DMS 273 (cell line): ENCODE measurements around the gene CIC.

Experiments used
- DNase-seq: peaks from one replicate; lab custom pipeline; 2025; ENCODE audit not compliant: unreplicated experiment; lab: John Stamatoyannopoulos, UW

CIC gene

DNA sequence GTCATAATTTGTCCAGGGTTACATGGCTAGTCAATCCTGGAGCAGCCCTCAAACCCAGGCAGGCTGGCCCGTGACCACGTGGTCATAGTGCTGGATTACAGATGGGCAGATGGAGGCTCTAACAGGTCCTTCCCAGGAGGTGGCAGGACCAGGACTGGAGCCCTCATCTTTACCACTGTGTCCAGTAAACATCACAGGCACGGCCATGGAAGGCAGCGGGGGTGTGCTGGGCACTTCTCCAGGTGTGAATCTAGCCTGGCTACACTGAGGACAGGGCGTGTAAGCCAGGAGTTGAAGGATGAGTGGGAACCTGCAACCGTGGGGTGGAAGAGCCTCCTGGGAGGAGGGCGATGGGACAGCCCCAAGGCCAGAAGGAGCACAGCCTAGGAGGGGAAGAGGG is 6.1 kb downstream of the CIC start:
- peak; percentile 57 for DNase-seq

DNA sequence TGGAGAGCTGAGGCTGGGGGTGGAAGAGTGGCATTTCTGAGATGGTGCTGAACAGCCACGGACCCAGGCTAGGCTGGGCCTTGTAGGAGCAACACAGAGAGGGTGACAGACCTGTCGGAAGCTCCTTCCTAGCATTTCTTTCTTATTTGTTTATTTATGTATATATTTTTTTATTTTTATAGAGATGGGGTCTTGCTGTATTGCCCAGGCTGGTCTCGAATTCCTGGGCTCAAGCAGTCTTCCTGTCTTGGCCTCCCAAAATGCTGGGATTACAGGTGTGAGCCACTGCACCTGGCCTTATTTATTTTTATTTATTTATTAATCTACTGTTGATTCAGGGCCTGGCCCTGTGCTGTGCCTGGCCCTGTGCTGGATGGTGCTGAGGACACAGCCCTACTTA is 6.5 kb downstream of the CIC start:
- DNase-seq, result no peak

DNA sequence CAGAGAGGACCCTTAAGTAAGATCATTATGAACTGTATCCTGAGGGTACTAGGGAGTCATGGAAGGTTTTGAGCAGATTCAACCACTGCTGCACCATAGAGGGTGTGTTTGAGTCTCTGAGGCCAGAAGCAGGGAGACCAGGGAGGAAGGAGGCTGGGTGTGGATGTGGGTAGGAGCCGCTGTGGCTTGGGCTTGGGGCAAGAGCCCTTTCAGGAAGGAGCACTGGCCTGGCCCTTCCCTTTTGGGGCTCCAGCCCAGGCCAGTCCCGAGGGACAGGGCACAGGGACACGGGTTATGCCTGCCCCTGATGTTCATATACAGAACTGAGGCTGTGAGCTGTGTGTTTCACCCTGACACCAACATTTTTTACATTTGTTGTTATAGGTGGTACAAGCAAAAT is 7.2 kb downstream of the CIC start:
- DNase-seq, result no peak

DNA sequence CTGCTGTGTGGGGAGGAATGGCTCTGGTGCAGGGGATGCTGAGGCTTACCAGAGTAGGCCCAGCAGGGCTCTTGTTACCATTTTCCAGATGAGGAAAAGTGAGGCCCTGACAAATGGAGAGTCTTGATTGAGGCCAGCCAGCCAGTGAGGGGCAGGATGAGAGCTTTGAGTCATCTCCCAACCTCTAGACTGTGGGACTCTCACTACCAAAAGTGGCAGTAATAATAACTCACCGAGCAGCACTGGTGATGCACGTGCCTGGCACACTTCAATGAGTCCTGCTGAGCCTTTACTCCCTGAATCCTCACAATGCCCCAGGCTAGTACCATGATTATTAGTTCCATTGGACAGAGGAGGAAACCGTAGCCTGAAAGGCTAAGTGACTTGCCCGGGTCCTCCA is 7.8 kb downstream of the CIC start:
- no peak for DNase-seq

DNA sequence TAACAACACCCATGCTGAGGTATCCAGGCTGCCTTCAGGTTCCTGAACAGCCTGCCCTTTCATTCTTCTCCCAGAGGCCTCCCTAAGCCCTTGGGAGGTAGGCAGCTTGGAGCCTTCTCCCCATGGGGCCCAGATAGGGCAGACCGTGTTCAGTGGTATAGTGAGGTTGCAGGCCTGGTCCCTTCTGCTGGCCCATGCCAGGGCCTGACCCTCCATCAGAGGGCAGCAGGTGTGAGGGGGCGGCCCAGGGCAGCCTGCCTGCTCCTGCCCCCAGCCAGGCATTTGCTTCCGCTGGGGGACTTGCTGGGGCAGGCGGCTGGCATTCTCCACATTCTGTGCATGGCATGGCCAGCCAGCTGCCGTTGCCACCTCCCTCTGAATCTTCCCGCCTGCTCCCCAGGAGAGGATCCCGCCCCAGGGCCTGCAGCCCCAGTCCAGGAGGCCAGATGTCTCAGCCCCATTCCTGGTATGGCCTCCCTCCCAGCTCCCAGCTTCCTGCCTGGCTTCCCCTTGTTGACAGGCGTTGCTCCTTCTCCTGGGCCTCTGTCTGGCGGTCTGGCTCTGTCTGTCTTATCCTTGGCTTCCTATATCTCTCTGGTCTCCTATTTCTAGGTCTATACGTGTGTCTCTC is 8.9 kb downstream of the CIC start:
- DNase-seq, result peak; percentile 97

DNA sequence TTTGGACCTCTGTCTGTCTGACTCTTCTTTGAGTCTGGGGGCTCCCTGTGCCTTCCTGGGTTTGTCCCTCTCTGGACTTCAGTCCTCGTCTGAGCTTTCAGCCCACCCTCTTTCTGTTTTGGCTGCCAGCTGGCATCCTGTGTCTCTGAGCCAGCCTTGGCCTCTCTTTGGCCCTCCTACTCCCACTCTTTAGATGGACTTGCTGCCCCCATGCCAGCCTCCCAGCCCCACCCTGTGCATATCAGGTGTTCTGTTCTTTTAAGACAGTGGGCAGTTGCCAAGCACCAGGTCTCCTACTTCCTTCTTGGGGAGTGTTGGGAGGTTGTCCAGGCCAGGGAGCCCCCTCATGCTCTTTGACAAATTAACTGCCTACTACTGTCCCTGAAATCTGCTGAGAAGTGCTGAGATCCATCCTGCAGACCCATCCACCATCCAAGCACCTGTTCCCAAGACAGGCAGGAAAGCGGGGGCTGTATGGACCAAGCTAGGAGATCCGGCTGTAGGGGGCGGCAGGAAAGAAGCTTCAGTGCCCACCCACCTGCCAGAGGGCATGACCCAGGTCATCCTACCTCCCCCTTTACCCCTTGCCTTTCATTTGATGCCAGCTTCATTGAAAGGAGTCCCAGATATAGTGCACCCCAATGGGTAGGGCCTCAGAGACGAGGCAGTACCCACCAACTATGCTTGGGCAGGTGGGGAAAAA is 9.6 kb downstream of the CIC start:
- DNase-seq, result peak; percentile 80

DNA sequence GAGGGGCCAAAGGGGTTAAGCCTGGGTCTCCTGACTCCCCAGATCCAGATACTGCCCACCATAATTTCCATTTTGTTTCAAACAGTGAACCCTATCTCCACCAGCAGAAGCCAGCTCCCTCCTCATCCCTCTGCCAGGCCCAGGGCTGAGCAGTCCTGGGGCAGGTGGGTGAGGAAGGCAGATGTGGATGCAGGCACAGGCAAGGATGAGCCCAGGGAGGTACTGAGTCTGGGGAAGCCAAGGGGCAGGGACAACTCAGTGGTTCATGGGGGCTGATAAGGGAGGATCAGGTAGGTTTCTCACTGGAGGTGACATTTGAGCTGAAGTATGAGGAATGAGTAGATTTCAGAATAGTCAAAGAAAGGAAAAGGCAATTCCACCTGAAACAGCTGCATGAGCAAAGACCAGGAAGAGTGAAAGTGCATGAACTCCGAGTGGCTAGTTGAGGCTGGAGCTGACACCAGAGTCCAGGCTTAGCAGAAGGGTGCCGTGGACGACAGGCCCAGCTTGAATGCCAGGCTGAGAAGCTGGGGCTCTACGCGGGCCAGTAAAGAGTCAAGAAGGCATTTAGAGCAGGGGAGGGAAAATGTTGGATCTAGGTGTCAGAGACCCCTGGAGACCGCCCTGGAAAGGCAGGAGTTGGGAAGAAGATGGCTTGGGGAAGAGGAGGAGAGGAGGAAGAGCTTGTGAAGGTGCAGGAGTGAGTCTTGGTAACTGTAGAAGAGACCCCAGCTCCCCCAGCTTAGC is 10.3 kb downstream of the CIC start:
- no peak for DNase-seq

DNA sequence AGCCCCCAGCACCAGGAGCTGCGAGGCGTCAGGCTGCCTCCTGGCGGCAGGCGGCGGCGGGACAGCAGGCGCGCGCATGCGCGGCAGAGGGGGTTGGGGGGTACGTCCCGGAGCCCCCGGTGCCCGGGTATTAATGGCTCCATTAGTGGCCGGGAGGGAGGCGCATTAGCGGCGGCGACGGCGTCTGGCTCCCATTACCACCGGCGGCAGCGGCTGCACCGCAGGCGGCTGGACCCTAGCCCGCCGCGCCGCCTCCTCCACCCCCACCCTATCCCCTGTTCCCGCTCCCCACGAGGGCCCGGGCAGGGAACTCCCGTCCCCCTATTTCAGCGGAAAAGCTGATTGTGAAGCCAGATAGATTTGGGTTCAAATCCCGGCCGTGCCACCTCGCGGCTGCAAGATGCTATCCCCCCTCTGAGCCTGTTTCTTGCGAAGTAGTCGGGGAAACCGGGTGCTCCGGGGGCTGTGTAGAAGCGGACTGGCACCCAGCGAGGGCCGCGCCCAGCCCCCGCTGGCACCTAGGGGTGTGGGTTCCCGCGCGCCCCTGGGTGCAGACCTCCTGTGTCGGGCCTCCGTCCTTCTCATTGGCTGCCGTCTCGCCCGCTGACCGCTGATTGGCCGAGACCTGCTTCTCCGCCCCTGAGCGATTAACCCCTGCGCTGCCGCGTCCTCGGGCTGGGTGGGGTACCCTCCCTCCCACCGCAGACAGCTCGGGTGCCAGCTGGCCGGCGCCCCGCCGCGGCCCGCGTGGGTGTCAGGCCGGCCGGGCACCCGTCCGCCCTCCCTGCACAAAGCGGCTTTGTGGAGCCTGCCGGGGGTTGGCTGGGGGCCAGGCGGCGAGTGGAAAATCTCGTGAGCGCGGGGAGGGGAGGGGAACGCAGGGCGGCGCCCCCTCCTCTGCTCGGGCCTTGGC is 11.1 kb downstream of the CIC start:
- DNase-seq, result peak; percentile 97

DNA sequence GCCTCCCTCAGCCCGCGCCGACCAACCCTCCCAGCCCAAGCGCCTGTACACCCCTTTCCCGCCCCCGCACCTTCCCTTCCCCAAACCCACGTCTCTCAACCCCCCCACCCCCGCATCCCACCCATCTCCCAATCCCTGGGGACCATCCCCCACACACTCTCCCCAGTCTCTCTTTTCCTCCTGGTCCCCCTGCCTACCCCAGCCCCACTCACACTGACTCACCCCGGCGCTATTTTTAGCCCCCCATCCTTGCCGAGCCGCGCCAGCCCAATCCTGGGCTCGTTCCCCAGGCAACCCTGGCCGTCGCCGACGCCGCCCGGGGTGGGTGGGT is 11.7 kb downstream of the CIC start:
- DNase-seq, result peak; percentile 83

DNA sequence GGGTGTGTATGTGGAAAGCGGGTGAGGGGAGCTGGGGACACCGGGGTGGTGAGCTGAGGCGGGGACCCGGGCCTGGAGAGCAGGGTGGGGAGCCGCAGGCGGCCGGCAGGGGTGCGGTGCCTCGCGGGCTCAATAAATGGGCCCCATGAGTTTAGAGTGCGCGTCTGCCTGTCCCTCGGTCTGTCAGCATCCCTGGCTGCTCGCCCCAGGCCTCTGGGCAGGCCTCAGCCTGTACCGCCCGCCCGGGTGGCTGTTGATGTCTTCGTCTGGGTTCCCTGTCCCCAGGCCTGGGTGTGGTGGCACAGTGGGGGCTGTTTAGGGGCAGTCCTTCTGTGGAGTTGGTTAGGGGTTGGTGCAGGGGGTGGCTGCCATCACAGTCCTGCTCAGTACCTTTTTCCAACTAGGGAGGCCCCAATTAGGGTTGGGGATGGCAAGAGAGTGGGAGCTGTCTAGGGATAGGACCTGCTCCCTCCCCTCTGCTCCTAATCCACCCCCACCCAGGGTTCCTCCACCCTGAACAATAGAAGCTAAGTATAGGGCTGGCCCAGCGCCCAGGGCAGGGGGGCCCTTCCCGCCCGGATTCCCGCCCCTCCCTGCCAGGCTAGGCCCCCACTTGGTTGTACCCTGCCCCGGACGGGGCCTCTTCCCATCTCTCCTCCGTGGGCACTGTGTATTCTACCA is 12.2 kb downstream of the CIC start:
- peak; percentile 83 for DNase-seq

DNA sequence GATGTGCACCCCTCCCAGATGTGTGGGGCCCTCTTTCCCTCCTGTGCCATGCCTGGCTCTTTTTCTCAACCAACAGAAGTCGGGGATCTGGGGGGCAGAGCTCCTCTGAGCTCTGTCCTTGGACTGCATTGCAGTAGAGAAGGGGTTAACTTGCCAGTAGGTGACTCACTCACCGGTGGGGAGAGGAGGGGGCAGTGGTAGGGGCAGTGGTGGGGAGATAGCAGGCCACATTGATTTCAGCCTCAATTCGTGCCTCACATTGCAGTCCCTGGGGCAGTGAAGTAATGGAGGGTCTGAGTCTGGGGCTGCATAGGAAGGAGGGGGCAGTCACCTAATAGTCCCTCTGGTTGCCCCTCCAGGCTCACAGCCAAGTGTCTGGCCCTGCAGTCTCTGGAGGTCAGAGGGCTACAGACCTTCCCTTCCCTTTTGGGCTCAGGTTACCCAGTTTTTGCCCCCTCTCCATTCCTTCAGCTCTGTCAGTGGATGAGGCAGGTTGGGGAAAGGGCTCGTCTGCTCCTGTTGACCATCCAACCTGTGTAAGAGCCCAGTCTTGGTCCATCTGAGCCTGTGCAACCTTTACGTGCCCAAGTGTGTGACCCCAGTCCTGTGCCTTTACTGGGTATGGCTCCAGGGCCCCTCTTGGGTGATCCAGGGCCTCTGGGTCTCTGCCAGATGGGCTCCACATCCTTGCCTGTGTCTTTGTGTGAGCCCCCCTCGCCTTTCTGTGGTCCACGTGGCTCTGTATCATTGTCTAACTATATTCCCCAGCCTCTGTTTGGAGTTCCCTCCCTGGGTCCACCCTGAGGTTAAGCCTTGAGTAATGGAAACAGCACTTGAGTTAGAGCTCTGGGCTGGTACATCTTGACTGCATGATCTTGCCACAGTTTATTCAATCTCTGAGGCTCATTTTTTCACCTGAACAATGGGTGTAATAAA is 13.0 kb downstream of the CIC start:
- peak; percentile 76 for DNase-seq

DNA sequence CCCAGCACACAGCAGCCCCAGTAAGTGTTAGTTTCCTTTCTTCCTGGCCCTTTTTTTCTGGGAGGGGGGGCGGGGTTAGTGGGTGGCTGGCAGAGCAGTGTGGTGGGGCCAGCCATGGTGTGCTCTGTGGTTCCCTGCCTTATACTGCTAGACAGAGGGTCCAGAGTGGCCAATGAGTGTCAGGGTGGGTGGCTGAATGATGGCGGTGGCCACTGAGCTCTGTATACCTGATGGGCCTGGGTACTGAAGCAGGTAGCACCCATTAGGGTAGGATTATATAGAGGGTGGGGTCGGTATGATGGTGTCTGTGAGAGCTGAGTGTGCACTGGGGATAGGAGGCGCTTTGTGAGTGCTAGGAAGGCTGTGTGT is 13.8 kb downstream of the CIC start:
- DNase-seq, result no peak

DNA sequence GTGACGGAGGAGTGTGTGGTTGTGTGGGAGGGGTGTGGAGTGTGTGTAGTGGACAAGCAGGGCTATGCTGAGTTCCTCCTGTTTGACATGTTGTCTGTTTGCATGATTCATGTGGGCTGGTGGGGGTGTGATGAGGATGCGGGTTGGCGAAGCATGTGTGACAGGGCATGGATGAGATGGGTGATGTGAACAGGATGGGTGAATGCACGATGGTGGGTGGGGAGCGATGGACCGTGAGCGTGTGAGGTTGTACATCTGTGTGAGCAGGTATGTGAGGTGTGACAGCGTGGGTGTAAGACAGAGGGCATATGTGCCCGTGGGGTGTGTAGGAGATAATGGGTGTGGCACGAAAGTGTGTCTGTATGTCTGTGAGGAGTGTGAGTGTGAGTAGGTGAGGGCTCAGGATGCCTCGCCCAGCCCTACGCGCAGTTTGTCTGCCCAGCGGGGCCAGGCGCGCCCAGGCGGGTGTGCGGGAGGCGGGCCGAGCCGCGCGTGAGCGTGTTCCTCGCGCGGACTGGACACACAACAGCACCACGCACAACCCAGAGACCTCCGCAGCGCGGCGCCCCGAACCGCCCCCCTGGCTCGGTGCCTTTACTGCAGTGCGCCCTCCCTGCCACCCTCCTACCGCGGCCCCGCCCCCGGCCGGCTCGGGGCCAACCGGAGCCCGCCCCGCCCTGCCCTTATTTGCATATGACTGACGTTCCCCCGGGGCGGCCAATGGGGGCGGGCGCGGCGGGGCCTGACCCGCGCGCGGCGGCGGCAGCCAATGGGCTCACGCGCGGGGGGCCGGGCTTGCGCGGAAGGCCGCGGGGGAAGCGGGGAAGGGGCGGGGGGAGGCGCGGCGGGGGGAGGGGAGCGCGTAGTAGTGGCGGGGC is 14.4 kb downstream of the CIC start:
- DNase-seq, result peak; percentile 98

DNA sequence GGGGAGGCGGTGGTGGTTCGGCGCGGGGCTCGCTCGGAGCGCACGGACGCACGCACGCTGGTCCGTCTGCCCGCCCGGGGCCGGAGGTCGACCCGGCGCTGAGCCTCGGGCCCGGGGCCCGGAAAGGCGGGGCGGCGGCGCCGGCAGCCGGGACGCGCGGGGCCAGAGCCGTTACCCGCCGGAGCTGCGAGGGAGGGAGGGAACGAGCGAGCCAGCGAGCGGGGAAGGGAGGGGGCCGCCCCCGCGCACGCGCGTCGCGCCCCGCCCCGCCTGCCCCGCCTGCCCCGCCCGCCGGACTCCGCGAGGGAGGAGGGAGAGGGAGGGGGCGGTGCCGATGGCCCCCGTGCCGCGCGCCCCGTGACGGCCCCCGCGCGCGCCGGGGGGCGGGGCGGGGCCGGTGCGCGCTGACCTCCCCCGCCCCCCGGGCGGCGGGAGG is 15.0 kb downstream of the CIC start:
- peak; percentile 92 for DNase-seq

DNA sequence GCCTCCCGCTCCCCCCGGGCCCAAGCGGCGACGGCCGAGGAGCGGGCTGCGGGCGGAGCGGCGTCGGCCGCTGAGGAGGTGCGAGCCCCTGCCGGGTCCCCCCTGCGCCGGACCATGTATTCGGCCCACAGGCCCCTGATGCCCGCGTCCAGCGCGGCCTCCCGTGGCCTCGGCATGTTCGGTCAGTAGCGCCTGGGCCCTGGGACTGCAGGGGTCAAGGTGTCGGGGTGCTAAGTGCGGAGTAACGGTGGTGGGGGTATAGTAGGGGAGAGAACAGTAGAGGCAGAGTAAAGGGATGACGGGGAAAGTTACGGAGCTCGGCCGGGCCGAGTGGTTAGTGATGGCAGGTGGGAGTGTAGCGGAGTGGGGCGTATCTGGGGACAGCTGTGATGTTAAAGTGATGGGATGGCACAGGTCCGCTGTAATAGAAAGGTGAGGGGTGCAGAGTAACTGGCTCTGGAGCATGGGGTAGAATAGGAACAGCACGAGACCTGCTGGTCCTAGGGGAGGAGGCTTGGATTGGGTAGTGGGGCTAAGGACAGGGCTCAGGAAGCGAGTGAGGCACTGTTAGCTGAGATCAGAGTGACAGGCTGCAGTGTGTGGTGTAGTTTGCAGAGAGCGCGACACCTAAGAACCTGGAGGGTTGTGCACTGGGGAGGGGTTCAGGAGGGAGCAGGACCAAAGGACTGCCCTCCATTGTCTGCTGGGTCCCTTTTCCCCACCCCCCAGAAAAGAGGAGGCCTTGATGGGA is 15.7 kb downstream of the CIC start:
- peak; percentile 53 for DNase-seq

DNA sequence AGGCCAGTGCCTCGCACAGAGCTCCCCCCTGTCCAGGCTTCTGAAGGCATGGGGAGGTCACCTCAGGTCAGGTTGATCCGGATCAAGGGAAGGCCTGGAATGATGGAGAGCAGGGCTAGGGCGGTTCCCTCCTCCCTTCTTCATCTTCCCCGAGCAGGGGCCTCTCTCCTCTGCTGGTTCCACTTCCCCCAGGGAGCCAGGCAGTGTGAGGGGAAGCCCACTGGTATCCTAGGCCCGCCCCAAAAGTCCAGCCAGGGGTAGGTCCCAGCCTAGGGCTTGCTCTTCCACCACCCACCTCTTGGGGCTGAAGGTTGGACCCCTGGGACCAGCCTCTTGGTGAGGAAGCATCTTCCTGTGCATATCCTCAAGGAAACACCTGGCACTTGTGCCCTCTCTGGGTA is 16.5 kb downstream of the CIC start:
- DNase-seq, result peak; percentile 35

DNA sequence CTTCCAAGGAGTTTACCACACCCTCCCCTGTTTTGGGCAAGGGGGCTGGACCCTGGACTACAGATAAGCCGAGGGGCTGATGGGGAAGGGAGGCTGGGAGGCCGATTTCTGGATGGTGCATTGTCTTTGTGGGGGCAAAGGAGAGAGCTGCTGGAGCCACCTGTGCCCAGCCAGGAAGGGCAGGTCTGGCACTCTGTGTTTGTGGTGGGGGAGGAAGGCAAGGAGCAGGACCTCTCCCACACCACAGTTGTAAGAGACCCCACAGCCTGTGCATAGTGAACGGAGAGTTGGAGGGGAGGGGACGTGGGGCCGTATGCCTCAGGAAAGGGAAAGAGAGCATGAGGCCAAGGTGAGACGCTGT is 16.9 kb downstream of the CIC start:
- DNase-seq, result no peak

DNA sequence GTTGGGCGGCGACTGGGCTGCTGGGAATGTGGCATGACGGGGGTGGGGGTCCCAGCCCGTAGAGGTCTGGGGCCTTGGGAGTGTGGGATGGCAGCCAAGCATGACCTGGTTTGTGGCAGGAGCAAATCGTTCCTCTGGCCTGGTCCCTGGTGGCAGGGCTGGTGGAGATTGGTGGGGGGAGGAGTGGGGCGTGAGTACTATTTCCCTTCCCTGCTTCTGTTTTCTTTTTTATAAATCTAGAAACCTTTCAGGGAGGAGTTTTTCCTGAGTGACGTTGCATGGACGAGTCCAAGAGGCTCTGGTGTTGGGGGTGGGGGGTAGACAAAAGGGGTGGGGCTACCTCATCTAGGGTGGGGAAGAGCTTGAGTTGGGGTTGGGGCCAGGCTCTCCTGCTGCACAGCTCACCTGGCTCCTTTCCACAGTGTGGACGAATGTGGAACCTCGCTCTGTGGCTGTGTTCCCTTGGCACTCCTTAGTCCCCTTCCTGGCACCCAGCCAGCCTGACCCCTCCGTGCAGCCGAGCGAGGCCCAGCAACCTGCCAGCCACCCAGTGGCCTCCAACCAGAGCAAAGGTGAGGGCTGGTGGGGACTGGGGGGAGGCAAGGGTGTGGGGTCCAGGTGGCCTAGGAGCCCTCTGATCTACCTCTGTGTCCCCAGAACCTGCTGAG is 17.4 kb downstream of the CIC start:
- DNase-seq, result no peak
